COR-L47 (cell line): ENCODE measurements around the gene GOLGA6A.

Source experiments
- DNase-seq: peaks from one replicate; lab custom pipeline; 2025; lab: John Stamatoyannopoulos, UW

Gene GOLGA6A

DNA sequence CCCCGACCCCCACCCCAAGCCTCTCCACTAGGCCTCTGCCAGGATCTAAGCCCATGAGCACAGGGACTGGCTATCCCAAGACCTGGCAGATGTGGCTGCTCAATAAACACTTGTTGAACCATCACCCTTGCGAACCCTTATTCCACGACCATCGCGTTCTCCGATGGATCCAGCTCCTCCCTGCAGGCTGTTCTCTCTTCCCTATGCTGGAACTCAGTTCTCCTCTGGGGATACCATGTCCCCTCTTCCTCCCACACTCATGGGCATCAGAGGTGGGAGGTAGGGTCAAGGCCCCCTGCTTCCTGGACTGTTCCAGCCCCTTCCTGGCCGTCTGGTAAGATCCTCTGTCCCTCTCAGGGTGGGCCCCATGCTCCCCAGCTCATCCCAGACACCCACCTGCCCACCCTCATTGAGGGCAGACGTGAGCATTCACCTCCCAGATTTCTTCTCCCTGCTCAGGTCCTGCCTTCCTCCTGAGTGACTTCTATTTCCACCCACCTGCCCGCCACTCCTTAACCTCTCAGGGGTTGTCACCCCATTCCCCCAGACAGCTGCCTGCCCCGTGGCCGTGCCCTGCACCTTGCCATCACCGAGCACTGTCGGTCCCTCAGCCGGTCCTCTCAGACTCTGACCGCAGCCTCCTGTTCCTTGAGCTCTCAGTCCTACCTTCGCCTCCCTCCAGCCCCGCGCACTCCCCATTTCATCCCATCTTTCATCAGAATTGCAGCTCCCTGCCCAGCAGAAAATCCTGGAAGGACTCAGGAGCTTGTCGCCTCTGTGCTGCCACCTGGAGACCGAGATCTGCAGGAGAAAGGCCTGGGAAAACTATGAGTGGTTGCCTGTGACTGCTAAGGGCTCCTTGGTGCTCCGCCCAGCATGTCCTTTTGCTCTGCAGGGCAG, 45.8 kb downstream of the GOLGA6A start:
- peak; percentile 12 for DNase-seq

GRCh38 chr15:74035121-74036017, 47.0 kb downstream of the GOLGA6A start:
- no peak for DNase-seq

DNA sequence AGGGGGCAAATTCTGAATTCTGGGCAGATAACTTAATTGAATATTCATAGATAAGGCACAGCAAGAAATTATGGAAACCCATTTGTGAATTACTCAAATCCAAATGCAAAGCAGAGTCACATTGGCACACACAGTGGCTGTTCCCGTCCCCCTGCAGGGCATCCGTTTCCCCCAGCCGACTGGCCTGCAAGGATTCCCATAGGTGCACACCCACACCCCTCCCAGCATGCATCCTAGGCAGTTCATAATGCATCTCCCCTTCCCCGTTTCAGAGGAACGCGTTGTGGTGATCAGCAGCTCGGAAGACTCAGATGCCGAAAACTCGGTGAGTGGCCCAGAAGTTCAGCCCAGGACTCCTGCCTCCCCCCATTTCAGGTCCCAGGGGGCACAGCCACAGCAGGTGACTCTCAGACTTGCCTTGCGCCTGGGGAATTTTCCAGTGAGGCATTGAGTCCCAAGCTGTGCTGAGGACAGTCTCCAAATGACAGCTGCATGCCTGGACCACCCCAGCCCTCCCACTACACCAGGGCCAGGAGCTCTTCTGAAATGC, 48.1 kb downstream of the GOLGA6A start:
- no peak for DNase-seq

- no peak for DNase-seq
Measured at GRCh38 chr15:74032606-74033561, 49.5 kb downstream of the GOLGA6A start.

DNA sequence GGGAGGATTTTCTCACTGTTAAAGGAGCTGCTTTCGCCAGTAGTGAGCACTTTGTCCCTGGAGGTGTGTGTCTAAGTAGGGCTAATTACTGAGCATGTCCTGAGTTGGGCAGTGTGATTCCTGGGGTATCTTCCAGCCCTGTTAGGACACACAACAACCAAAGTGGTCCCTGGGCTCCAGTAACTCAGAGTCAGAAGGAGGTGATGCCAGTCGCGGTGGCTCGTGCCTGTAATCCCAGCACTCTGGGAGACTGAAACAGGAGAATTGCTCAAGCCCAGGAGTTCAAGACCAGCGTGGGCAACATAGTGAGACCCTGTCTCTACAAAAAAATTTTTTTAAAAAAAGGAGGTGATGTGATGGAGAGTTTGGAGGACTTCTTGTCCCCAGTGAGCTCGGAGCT, 50.3 kb downstream of the GOLGA6A start:
- DNase-seq, result no peak

DNA sequence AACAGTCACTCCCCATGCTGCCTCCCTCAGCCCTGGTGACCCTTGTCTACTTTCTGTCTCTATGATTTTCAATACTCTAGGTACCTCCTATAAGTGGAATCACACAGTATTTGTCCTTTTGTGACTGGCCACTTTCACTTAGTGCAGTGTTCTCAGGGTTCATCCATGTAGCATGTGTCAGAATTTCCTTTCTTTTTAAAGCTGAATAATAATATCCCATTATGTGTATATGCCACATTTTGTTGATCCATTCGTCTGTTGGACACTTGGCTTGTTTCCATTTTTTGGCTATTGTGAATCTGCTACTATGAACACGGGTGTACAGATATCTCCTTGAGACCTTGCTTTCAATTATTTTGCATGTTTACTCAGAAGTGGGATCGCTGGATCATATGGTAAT, 53.7 kb downstream of the GOLGA6A start:
- no peak for DNase-seq

DNA sequence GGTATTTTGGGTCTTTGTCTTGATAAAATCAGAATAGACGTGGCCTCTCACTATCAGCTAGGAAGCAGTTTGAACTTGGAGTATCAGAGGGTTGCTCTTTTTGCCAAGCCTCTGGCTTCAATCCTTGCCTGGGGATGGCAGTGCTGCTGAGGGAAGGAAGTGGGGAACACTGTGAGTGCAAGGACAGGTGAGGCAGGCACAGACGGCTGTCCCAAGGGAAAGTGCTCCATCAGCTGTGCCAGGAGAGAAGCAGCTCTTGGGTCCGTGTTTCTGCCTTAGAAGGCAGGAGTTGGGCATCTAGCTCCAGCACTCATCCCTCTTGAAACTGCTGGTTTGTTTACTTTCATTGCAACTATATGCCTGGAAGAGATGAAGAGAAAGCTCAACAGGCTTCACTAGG, 54.7 kb downstream of the GOLGA6A start:
- DNase-seq, result no peak

GRCh38 chr15:74025436-74025835, 56.9 kb downstream of the GOLGA6A start:
- DNase-seq, result no peak

GRCh38 chr15:74024687-74025086, 57.7 kb downstream of the GOLGA6A start:
- DNase-seq, result no peak

- DNase-seq, result no peak
Measured at GRCh38 chr15:74022706-74023470, 59.5 kb downstream of the GOLGA6A start.
